Measurements from ENCODE around the gene DCAF4L1. TPM values are rescaled to one million over a fixed set of nuclear protein-coding genes. Genes with fewer than 3 reads are reported as not detected.

DCAF4L1 gene
- polyA plus RNA-seq, 3 donors: 0.32 TPM; not detected in 2

- intact Hi-C loops (cut with micrococcal nuclease): loop anchor here in 1 of 2 donors (10.0 kb wide), 1 partner anchor 63 kb away; the partner anchor contains the start of gene TMEM33
- H3K27me3 Mint-ChIP-seq (ENCODE audit: low read depth in 3 of 3): no peaks in the 10 kb centered on the region
- H3K36me3 ChIP-seq (replicated peaks in 1 of 2; ENCODE audit: control insufficient read depth in 1 of 2, insufficient read depth in 2 of 2, low read length in 2 of 2): peaks cover 3 to 8% of the 10 kb centered on the region in 2 donors
- no peaks in the 10 kb centered on the region for H3K9me3 ChIP-seq (replicated peaks in 1 of 2; ENCODE audit: control insufficient read depth in 1 of 2, insufficient read depth in 1 of 2, low read length in 2 of 2)
- H3K79me2 ChIP-seq (ENCODE audit: insufficient read depth, low read length): peaks cover 27% of the 10 kb centered on the region
- H2AFZ ChIP-seq (ENCODE audit: insufficient read depth, low read depth, low read length, poor library complexity, severe bottlenecking): no peak overlapping the region
- TF ChIP-seq CTCF (IDR thresholded peaks at IDR 0.05): no peak
- no peaks in the 10 kb centered on the region for H3K4me1 ChIP-seq (ENCODE audit: control insufficient read depth in 1 of 2, insufficient read depth in 2 of 2, low read length in 2 of 2)
- peaks cover 12 to 17% of the 10 kb centered on the region in 2 donors for H3K36me3 Mint-ChIP-seq
- peaks cover 1% of the 10 kb centered on the region for H3K4me1 Mint-ChIP-seq
- no peak overlapping the region for H3K27ac ChIP-seq (ENCODE audit: low read depth in 1 of 2, low read length in 2 of 2)
- no peaks in the 10 kb centered on the region for H3K9me3 Mint-ChIP-seq
- no peak overlapping the region for H3K9ac ChIP-seq (ENCODE audit: insufficient read depth, low read length, poor library complexity, severe bottlenecking)
- H3K4me3 Mint-ChIP-seq: no peak overlapping the region
- no peak overlapping the region for H3K4me2 ChIP-seq (replicated peaks; ENCODE audit: extremely low read depth, low read length, poor library complexity, severe bottlenecking)
- no peaks in the 10 kb centered on the region for H3K27me3 ChIP-seq (ENCODE audit: control insufficient read depth in 2 of 2, insufficient read depth in 2 of 2, low read length in 2 of 2)
- peak overlapping the region in 1 of 7 donors; percentile 53 for H3K27ac Mint-ChIP-seq
- peaks cover 11% of the 10 kb centered on the region for H4K20me1 ChIP-seq (ENCODE audit: insufficient read depth, low read length)
- WGBS (ENCODE audit: insufficient coverage): 83% methylated on average over 1 of the region's 3 CpGs
- DNase-seq: no peak
- no peak overlapping the region for H3K4me3 ChIP-seq (replicated peaks in 1 of 3; ENCODE audit: low read depth in 2 of 3, low read length in 3 of 3)
Measured at GRCh38 chr4:41998019-41998418, 16.5 kb downstream of the DCAF4L1 start.

- no peak overlapping the region for H3K4me3 Mint-ChIP-seq
- H3K27ac ChIP-seq (ENCODE audit: low read depth in 1 of 2, low read length in 2 of 2): no peak overlapping the region
- intact Hi-C loops (cut with micrococcal nuclease): loop anchor here in 1 of 2 donors (10.0 kb wide), 1 partner anchor 65 kb away; the partner anchor contains the start of gene TMEM33
Measured at GRCh38 chr4:41999321-41999720, 17.8 kb downstream of the DCAF4L1 start.

More at GRCh38 chr4:41999321-41999720, 17.8 kb downstream of the DCAF4L1 start:
- TF ChIP-seq CTCF (IDR thresholded peaks at IDR 0.05): no peak
- Histone ChIP-seq H3K9me3 (replicated peaks in 1 of 2; ENCODE audit: control insufficient read depth in 1 of 2, insufficient read depth in 1 of 2, low read length in 2 of 2) (no peaks in the 10 kb centered on the region), H3K4me1 (ENCODE audit: control insufficient read depth in 1 of 2, insufficient read depth in 2 of 2, low read length in 2 of 2) (no peaks in the 10 kb centered on the region), H2AFZ (ENCODE audit: insufficient read depth, low read depth, low read length, poor library complexity, severe bottlenecking) (no peak overlapping the region), H3K27me3 (ENCODE audit: control insufficient read depth in 2 of 2, insufficient read depth in 2 of 2, low read length in 2 of 2) (no peaks in the 10 kb centered on the region), H3K4me3 (replicated peaks in 1 of 3; ENCODE audit: low read depth in 2 of 3, low read length in 3 of 3) (no peak overlapping the region), H3K4me2 (replicated peaks; ENCODE audit: extremely low read depth, low read length, poor library complexity, severe bottlenecking) (no peak overlapping the region), H3K79me2 (ENCODE audit: insufficient read depth, low read length) (peaks cover 25% of the 10 kb centered on the region), H3K36me3 (replicated peaks in 1 of 2; ENCODE audit: control insufficient read depth in 1 of 2, insufficient read depth in 2 of 2, low read length in 2 of 2) (peaks cover 15 to 21% of the 10 kb centered on the region in 2 donors), H3K9ac (ENCODE audit: insufficient read depth, low read length, poor library complexity, severe bottlenecking) (no peak overlapping the region), H4K20me1 (ENCODE audit: insufficient read depth, low read length) (peaks cover 11% of the 10 kb centered on the region)
- H3K4me1 Mint-ChIP-seq: peaks cover 1% of the 10 kb centered on the region
- H3K9me3 Mint-ChIP-seq: no peaks in the 10 kb centered on the region
- no peaks in the 10 kb centered on the region for H3K27me3 Mint-ChIP-seq (ENCODE audit: low read depth in 3 of 3)
- H3K36me3 Mint-ChIP-seq: peaks cover 25 to 30% of the 10 kb centered on the region in 2 donors
- H3K27ac Mint-ChIP-seq: no peak overlapping the region
- no peak for DNase-seq
